ENCODE data around the gene NDUFA6.
"Not testable (repeated sequence)": the region's sequence is repeated elsewhere in the genome, so short reads cannot be mapped to it uniquely, and the experiment has no call there.

NDUFA6 gene

DNA sequence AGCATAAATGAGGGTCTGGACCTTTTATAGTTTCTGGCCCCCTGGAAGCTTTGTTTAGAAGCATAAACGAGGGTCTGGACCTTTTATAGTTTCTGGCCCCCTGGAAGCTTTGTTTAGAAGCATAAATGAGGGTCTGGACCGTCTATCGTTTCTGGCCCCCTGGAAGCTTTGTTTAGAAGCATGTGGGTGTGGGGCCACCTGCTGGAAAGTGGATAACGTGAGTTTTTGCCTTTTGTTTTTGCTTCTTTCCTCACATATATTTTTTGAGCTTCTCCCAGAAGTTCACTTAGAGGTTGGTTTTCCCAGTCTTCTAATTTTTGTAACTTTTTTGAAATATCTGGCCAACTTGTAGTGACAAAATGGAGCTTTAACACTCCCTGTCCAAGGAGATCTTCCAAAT, 22.2 kb upstream of the NDUFA6 start:
- not testable (repeated sequence) for DNase-seq

DNA sequence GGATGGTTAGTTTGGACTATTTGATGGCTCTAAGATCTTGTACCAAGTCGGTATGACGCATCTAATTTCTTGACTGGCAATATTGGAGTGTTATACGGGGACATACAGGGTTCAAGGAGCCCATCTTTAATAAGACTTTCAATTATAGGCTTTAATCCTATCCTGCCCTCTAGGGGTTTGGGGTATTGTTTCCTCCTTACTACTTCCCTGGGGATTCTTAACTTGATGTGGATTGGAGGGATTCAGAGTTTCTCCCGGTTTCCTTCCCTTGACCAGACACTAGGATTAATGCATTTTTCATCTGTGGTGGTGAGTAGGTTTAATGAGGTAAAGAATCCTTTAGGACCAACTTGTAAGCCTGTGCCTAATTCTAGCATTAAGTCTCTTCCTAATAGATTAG, 21.2 kb upstream of the NDUFA6 start:
- DNase-seq = no peak

DNA sequence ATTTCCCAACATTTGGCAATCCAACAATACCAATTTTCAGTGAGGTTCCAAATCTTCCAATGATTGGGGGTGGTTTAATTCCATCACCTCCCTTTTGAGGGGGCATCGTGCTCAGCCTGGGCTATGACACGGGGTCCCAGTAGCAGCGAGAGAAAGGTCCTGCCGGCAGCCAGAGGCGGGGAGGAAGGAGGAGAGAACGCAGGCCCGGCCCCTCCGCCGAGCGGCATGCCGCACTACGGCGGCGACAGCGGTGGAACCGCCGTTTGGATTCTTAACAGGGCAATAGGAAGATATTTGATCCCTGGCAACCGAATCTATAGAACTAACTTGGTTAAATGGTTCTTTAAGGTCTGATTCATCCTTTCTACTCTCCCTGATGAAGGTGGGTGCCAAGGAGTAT, 18.3 kb upstream of the NDUFA6 start:
- DNase-seq = no peak

DNA sequence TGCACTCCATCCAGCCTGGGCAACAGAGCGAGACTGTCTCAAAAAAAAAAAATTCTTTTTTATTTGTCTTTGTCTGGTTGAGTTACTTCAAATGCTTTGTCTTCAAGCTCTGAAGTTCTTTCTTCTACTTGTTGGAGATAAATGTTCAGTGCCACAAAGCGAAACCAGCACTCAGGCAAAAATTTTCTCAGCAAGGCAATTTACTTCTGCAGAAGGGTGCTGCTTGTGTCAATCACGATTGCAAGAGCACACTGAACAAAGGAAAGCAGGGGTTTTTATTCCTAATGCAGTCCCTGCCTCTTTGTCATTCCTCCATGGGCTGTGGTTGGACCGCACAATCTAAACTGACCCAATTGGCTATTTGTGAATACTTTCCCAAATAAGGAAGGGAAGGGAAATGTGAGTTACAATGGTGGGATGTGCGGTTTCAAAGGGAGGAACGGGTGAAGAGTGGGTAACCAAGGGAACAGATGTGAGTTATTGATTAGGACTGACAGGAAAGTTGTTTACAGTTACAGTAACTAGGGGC, 13.8 kb upstream of the NDUFA6 start:
- not testable (repeated sequence) for DNase-seq

DNA sequence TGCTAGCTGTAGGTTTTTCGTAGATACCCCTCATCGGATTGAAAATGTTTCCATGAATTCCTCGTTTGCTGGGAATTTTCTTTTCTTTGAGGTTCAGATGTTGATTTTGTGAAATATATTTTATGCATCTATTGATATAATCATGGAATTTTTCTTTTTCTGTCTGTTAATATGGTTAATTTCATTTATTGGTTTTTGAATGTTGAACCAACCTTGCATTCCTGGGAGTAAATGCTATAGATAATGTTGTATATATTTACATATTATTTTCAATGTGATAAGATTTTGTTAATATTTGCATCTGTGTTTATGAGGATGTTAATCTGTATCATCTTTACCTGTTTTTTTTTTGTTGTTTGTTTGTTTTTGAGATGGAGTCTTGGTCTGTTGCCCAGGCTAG, 10.6 kb upstream of the NDUFA6 start:
- peak in 1 of 5 experiments; percentile 20 for DNase-seq

DNA sequence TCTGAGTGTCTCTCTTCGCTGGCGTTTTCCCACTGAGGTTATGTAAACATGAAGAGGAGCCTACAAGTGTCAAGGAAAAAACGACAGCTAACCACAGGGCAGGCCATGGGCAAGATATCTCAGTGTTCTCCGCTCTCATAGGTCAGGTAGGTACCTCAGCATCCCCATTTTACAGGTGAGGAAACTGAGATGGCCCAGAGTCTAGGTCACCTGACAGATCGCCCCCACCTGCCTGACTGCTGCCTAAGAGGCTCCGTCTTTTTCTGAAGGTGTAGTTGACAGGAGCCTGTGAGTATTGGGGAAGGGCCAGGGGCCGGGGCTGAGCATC, 847 bp upstream of the NDUFA6 start:
- DNase-seq = no peak

DNA sequence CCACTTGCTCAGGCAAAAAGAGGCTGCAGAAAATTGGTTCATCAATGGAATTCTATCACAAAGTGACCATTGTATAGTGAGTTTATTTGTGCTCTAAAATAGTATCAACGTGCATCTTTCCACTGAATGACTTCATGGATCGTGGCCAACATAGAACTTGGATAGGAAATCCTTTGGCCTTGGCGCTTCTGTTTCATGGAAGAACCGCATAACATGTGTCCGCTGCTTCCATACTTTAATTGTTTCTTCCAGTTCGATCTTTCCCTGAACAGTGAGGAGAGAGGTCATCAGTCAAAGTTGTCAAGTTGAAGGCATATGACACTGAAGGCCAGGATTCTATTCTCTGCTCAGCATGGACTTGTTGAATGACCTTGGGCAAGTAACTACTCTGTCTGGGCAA, 4.5 kb downstream of the NDUFA6 start:
- no peak for DNase-seq

DNA sequence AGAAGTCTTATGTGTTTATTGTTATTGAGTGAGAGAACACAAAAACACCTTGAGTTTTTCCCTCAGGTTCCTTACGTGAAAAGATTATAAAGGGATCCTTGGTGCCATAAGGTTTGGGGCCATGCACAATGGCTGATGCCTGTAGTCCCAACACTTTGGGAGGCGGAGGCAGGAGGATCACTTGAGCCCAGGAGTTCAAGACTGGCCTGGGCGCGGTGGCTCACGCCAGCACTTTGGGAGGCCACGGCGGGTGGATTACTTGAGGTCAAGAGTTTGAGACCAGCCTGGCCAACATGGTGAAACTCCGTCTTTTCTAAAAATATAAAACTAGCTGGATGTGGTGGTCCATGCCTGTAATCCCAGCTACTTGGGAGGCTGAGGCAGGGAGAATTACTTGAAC, 5.7 kb downstream of the NDUFA6 start:
- DNase-seq = no peak

DNA sequence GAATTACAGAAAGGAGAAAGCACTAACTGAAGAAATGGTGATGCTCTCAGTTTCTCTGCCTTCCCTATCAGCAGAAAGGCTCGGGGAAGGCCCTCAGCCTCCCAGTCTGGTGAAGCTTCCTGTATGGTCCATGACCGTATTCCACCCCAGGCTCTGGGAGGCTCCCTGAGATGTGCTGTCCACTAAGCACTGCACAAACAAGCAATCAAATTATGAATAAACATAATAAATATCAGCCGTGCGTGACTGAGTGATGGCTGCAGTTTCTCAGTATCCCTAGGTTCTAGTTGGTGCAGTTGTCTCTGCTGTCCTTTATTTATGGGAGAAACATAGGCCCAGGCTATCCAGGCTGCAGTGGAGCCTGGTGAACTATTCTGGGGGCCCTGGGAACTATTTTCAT, 7.5 kb downstream of the NDUFA6 start:
- DNase-seq = no peak

DNA sequence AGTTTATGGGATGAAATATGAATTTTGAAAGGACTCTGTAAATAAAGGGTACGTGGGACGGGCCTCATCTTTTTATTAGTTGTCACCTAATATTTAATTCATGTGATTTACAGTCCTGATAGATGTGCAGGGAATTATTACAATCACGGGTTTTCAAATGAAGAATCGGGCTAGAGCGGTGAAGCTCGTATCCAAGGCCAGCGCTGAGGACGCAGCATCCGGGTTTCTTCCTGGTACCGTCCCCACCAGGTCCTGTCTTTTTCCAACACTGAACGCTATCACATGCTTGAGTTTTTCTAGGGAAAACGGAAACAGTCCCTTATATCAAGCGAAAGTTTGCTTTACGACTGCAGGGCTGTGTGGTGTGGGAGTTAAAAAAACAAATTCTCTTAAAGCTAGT, 10.3 kb downstream of the NDUFA6 start:
- peak in 1 of 5 experiments; percentile 46 for DNase-seq

DNA sequence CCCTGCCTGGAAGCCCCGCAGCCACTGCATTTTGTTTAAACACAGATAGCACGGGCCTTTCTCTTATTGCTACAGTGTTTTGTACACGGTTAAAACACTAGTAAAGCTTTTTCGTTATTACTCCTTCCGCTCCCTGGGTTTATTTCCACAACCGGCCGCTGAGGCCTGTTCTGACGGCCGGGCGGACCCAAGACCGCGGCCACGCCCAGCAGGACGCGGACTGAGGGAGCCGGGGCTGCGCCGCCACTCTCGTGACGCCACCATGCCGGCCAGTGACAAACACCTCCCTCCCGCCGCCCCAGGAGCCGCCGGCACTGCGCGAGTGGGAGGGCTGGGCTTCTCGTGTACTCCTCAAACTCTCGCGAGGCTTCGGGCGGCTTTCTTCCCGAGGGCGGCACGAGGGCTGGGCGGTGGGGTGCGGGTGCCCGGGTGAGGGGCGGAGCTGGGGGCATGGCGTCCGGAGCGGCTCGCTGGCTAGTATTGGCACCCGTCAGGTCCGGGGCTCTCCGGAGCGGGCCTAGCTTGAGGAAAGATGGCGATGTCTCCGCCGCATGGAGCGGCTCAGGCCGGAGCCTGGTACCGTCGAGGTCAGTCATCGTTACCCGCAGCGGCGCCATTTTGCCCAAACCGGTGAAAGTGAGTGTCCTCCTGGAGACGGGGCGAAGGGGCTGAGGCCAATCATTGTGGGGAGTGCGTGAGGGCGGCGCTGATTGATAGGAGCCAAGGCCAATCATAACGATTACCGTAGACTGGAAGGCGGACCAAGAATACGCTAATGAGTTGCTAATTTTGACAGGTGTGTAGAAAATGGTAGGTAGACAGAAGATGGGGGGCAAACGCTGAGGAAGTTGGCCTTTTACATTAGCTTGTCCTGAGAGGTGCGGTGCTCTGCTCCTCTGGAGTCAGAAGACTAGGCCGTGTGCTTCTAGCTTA, 11.0 kb downstream of the NDUFA6 start, which contains the start of gene SMDT1:
TSS of gene SMDT1 (plus strand) at position 382 of the 933 bp plus-strand sequence. CDS start at position 451, 69 bp downstream.
- peak; percentile 97 to 99 (median 98) for DNase-seq

DNA sequence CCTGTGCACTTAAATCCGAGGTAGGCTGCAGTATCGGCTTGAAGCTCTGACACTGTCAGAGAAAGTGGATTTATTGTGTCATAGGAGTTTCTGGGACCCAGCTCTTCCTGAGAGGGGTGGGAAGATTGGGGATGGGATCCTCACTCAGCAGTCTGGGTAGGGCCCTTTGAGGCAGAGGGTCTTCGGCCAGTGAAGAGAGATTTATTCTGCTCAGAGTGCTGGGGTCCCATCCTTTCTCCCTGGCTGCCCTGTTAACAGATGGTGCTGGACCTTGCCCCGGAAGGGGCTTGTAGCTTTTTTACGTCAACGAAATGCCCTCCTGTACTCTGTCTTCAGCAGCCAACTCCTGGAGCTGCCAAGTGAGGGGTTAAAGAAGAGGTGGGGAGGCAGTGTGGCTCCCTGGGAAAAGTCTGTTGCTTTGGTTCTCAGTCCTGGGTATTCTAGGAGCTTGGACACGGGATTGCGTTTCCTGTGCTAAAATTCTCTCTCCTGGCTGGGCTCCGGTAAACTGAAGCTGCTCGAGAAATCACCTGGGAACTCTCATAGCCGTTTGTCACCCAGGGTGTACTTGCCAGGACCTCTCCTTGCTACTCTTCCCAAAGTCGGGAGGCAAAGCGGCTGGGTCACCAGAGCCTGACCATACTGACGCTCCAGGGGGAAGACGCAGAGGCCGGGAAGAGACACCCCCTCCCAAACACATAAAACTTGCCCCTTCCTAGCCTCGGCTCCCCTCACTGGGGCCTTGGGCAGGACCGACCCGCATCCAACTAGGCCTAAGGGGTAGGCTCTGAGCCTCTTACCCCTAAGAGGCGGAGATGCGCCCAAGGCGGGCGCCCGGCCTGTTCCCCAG, 11.9 kb downstream of the NDUFA6 start:
- no peak for DNase-seq

DNA sequence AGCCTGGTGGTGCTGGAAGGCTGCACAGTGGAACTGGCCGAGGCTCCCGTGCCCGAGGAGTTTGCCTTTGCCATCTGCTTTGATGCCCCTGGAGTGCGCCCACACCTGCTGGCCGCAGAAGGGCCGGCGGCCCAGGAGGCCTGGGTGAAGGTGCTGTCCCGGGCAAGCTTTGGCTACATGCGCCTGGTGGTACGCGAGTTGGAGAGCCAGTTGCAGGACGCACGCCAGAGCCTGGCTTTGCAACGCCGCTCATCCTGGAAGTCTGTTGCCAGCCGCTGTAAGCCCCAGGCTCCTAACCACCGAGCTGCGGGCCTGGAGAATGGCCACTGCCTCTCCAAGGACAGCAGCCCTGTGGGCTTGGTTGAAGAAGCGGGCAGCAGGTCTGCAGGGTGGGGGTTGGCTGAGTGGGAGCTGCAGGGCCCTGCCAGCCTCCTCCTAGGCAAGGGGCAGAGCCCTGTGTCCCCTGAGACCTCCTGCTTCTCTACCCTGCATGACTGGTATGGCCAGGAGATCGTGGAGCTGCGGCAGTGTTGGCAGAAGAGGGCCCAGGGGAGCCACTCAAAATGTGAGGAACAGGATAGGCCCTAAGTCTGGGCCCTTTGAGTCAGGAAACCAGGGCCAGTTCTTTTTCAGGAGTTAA, 13.0 kb downstream of the NDUFA6 start:
- DNase-seq = no peak

DNA sequence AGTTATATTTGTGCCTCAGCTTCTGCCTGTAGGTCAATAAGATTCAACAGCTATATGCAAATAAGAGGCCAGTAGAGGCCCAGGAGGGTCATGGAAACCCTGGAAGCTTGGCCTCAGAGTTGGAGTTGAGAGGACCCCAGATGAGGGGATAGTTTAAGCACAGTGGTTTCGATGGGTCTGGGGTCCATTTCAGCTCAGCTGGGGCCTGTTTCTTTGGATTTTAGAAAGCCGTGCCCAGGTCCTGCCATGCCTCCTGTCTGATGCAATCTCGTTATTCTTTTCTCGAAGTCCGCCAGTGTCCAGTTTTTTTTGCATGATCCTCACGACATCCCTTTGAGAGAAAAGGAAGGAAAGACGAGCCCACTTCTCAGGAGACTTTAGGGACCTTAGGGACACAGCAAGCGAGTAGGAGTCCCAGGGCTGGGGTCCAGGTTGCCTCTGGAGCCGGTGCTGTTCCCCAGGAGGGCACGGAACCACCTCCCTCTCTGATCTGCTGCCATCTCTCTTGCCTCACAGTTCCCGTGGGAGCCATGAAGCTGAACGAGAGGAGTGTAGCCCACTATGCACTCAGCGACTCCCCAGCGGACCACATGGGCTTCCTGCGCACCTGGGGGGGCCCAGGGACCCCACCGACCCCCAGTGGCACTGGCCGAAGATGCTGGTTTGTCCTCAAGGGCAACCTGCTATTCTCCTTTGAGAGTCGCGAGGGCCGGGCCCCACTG, 13.6 kb downstream of the NDUFA6 start:
- no peak for DNase-seq

DNA sequence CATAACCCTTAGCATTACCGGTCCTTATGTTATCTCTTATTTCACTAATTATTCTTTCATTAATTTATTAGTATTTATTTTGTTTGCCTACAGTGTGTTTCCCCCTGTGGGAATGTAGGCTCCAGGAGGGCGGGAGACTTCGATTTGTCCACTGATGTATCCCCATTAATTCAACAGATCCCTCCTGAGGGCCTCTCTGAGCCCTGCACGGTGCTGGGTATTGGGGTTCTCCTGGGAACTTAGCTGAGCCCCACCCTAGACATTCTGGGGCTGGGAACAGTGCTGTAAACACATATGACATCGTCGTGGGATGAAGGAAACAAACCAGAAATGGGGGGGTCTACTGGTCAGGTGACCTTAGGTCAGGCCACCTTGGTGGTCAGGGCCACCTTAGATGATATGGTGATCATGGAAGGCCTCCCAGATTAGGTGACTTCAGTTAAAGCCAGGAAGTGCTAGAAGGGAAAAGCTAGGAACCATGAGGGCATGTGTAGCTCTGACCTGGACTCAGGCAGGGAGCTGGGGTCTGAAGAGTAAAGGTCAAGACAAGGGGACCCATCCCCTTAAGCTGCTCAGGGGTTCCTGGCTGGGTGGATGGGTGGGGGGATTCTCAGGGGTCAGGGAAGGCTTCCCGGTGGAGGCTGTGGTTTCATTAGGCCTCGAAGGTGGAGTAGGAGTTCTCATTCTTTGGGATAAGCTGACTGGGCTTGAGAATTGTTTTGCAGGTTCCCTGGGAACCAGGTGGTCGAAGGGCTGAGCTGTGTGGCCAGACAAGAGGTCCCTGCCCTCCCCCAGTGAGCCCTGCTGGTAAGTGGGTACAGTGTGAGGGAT, 15.5 kb downstream of the NDUFA6 start:
- no peak for DNase-seq

DNA sequence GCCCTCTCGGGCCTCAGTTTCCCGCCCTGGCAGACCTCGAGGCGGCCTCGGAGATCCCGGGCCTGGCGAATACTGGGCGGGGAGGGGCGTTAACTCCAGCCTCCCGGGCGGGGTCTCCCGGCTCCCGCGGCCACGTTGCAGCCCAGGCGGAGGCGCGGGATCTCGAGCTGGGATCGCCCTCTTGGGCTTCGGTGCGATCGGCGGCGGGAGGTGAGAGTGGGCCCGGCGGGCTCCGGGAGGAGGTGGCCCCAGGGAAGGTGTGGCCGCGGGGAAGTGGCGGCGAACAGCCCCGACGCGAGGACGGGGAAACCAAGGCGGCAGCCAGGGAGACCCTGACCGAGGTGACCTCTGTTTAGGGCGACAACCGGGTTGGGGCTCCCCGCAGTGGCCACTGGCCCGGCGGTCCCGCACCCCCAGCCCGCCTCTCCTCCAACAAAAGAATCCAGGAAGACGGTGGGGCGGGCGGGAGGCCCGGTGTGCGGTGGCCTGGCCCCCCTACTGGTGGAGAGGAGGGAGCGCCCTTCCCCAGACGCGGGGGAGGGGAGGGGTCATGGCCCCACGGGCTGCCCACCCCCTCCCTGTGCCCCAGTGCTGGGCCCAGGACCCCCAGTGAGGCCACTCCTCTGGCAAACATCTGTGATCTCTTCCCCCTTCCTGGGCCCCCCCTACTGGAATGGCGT, 16.3 kb downstream of the NDUFA6 start, which contains the start of gene PHETA2:
TSS of gene PHETA2 (plus strand) at position 117 of the 680 bp plus-strand sequence. CDS start 3,046 bp downstream, outside the sequence.
- DNase-seq = peak; percentile 34 to 71 (median 37)

DNA sequence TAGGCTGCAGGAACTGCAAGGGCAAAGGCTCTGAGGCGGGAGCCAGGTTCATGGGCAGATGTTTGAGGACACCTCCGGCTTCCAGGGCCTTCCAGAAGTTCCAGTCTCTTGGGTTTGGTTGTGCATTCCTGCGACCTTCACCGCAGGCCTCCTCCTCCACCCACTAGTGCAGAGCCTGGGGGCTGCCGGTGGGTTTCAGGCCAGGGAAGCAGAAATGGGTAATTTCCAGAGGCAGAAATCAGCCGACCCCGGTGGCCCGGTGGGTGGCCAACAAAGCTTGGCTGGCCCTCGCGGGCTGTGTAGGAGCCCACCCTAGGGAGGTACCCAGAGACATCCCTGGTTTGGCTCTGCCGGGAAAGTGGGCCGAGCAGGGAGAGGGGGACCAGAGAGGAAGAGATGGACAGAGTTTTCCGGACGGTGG, 16.9 kb downstream of the NDUFA6 start:
- no peak for DNase-seq

DNA sequence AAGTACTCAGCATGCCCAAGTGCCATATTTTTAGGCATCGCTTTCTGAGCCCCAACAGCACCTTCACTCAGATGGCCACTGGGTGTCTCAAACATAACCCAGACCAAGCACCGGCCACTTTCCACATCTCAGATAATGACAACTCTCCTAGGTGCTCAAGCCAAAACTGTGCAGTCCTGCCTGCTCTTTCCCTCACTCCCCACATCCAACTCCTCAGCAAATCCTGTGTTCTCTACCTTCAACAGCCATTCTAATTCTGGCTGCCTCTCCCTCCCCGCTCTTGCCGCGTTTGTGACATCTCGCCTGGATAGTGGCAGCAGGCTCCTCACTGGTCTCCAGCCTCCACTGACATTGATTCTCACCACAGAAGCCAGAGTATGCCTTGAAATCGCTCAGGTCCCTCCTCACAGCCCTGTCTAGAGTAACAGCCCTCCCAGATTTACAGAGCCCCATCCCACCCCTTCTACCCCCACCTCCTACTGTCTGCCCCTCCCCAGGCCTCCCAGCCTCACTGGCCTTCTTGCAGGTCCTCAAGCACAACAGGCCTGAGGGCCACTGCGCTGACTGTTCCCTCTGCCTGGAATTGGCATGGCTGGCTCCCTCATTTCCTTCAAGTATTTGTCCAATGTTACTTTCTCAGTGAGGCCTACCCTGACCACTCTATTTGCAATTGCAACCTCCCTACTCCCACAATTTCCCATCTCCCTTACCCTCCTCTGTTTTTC, 17.8 kb downstream of the NDUFA6 start:
- no peak for DNase-seq

DNA sequence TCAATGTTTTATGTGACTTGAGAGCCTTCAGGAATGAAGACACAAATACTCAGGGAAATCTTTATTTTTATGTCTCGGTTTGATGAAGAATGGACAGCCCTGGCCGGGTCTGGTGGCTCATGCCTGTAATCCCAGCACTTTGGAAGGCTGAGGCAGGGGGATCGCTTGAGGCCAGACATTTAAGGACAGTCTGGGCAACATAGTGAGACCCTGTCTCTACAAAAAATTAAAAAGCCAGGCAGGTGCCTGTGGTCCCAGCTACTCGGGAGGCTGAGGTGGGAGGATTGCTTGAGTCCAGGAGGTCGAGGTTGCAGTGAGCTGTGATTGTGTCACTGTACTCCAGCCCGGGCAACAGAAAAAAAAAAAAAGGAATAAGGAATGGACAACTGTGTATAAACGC, 19.1 kb downstream of the NDUFA6 start:
- DNase-seq = not testable (repeated sequence)
